ENCODE measurements around the gene PRDX5.

- TF ChIP-seq CTCF (conservative IDR thresholded peaks at IDR 0.05; ENCODE audit: low read length) (no peak), EZH2phosphoT487 (IDR thresholded peaks at IDR 0.05; ENCODE audit: borderline replicate concordance) (no peak)
These were observed 35.8 kb upstream of the PRDX5 start for GRCh38 chr11:64281957-64282770.
